Fibroblast of villous mesenchyme (primary cell): ENCODE data around the gene MED13L. TPM values are rescaled to one million over a fixed set of nuclear protein-coding genes. Genes with fewer than 3 reads are reported as not detected.

Experiments used
- DNase-seq: peaks from one replicate; pipeline ENCODE4 v3.0.0-alpha.2; 2010; ENCODE audit warnings: low read depth
- H3K4me3 ChIP-seq: 2 replicates; pipeline ENCODE4 v1.5.1; 2011; ENCODE audit warnings: low read depth, mild to moderate bottlenecking, low read length
- total RNA-seq: library from RNA; depleted of rRNA; stranded (reverse); fragments of >200 nt; gene quantifications from 2 replicates; pipeline ENCODE4 v1.2.3, GENCODE V29; 2012
- TF ChIP-seq, protein P1 (sequence below): IDR thresholded peaks from 2 replicates; pipeline ENCODE4 v1.5.1; 2012; ENCODE audit warnings: low read depth, mild to moderate bottlenecking, low read length; ENCODE audit not compliant: insufficient read depth

The MED13L gene
- total RNA-seq, 1 donor: 189 TPM

DNA sequence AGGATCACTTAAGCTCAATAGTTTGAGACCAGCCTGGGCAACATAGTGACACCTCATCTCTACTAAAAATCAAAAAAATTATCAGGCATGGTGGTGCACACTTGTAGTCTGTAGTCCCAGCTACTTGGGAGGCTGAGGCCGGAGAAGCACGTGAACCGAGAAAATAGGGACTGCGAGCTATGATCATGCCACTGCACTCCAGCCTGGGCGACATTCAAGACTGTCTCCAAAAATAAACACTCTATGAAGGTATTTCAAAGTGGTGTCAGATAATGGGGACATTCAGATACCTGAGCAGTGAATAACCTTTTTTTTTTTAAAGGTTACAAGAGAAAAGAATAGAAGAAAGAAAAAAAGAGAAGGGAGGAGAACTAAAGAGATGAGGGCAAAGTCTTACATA lies 98.1 kb downstream of the MED13L start:
- TF ChIP-seq, protein P1, sequence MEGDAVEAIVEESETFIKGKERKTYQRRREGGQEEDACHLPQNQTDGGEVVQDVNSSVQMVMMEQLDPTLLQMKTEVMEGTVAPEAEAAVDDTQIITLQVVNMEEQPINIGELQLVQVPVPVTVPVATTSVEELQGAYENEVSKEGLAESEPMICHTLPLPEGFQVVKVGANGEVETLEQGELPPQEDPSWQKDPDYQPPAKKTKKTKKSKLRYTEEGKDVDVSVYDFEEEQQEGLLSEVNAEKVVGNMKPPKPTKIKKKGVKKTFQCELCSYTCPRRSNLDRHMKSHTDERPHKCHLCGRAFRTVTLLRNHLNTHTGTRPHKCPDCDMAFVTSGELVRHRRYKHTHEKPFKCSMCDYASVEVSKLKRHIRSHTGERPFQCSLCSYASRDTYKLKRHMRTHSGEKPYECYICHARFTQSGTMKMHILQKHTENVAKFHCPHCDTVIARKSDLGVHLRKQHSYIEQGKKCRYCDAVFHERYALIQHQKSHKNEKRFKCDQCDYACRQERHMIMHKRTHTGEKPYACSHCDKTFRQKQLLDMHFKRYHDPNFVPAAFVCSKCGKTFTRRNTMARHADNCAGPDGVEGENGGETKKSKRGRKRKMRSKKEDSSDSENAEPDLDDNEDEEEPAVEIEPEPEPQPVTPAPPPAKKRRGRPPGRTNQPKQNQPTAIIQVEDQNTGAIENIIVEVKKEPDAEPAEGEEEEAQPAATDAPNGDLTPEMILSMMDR: no peak
- H3K4me3 ChIP-seq: no peak overlapping the region
- no peak for DNase-seq

GRCh38 chr12:116177017-116177416 lies 100.5 kb downstream of the MED13L start:
- TF ChIP-seq, protein P1: no peak

GRCh38 chr12:116174904-116175303 lies 102.6 kb downstream of the MED13L start:
- no peak overlapping the region for H3K4me3 ChIP-seq
- DNase-seq: no peak
- TF ChIP-seq, protein P1: no peak

More at GRCh38 chr12:116177017-116177416, 100.5 kb downstream of the MED13L start:
- no peak for DNase-seq
- no peak overlapping the region for H3K4me3 ChIP-seq

DNA sequence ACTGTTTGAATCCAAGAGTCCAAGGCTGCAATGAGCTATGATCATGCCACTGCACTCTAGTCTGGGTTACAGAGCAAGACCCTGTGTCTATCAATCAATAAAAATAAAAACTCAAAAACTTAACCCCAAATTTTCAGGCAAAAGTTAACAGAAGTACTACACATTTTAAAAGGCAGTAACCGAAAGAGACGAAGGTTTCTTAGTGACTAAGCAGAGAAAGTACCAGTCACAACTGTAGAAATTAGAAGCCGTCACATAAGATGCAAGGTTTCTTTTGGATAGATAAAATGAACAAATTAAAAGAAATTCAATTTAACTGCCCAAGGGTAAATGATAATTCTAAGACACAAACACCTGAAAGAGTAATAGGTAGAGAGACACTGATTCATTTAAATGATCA lies 103.5 kb downstream of the MED13L start:
- no peak for DNase-seq
- H3K4me3 ChIP-seq: no peak overlapping the region
- TF ChIP-seq, protein P1: no peak

DNA sequence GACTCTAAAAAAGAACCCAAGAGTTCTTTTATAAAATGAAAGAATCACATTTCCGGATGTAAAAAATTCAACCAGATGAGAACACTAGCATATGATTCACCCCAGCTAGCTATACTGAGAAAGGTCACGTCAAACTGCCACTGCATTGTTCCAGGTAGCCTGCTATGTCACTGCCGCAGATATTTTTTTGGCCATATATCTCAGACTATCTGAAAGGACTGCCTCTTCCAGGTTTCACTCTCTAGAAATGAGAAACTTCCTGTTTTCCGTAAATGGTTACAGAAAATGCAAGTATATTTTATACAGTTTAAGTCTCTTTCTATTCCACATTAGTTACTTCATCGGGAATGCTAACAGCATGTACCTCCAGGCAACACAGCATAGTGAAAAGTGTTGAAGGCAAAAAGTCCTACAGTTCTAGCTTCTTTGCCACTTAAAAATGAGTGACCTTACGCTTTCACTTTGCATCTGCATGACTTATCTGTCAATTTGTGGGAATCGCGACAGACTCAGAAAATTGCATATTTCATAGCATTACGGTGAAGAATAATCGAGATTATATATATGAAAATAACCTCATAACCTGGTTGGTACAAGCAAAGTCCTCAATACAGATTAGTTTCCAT lies 105.2 kb downstream of the MED13L start:
- H3K4me3 ChIP-seq: no peak overlapping the region
- TF ChIP-seq, protein P1: no peak
- DNase-seq: no peak

GRCh38 chr12:116171549-116171948 lies 105.9 kb downstream of the MED13L start:
- no peak overlapping the region for H3K4me3 ChIP-seq
- TF ChIP-seq, protein P1: no peak
- no peak for DNase-seq

- no peak overlapping the region for H3K4me3 ChIP-seq
- TF ChIP-seq, protein P1: no peak
- DNase-seq: no peak
Observed at GRCh38 chr12:116169071-116169470, 108.4 kb downstream of the MED13L start.
